OCI-M1 (cell line): ENCODE results near the gene ASB2.

ENCODE experiments used
- DNase-seq: peaks from one replicate; lab custom pipeline; 2025; lab: John Stamatoyannopoulos, UW

Gene ASB2

GRCh38 chr14:93960774-93961438 is 15.5 kb downstream of the ASB2 start:
- DNase-seq = no peak

GRCh38 chr14:93960108-93960475 is 16.3 kb downstream of the ASB2 start:
- no peak for DNase-seq

GRCh38 chr14:93959239-93960107 is 16.9 kb downstream of the ASB2 start:
- peak; percentile 23 for DNase-seq

- DNase-seq = no peak
These were observed 17.7 kb downstream of the ASB2 start for GRCh38 chr14:93958567-93959238.

GRCh38 chr14:93957751-93958566 is 18.4 kb downstream of the ASB2 start:
- no peak for DNase-seq

GRCh38 chr14:93957333-93957710 is 19.0 kb downstream of the ASB2 start:
- DNase-seq = no peak

GRCh38 chr14:93956514-93957332 is 19.6 kb downstream of the ASB2 start:
- no peak for DNase-seq

GRCh38 chr14:93955850-93956481 is 20.4 kb downstream of the ASB2 start:
- DNase-seq = no peak

GRCh38 chr14:93954900-93955849 is 21.2 kb downstream of the ASB2 start:
- DNase-seq = peak; percentile 22

- DNase-seq = no peak
These were observed 21.9 kb downstream of the ASB2 start for GRCh38 chr14:93954516-93954830.

GRCh38 chr14:93953739-93954515 is 22.4 kb downstream of the ASB2 start:
- DNase-seq = no peak

- DNase-seq = no peak
These were observed 23.1 kb downstream of the ASB2 start for GRCh38 chr14:93953263-93953662.

GRCh38 chr14:93952829-93953228 is 23.5 kb downstream of the ASB2 start:
- no peak for DNase-seq

- no peak for DNase-seq
These were observed 24.5 kb downstream of the ASB2 start for GRCh38 chr14:93951635-93952540.

- no peak for DNase-seq
These were observed 25.3 kb downstream of the ASB2 start for GRCh38 chr14:93950948-93951634.

GRCh38 chr14:93949511-93950075 is 26.8 kb downstream of the ASB2 start:
- no peak for DNase-seq

- DNase-seq = no peak
These were observed 29.1 kb downstream of the ASB2 start for GRCh38 chr14:93947282-93947681.
